Keratinocyte (primary cell): ENCODE measurements around the gene FHDC1. TPM values are rescaled to one million over a fixed set of nuclear protein-coding genes. Genes with fewer than 3 reads are reported as not detected.

Experiments used
- DNase-seq: peaks from one replicate; pipeline ENCODE4 v3.0.0-alpha.2; 2011; ENCODE audit warnings: low read depth, missing footprints, low spot score
- FAIRE-seq: peaks from 2 replicates; lab custom pipeline; 2011; peaks lifted over from hg19 to GRCh38; lab: Jason Lieb, UNC
- H2AFZ ChIP-seq: 2 replicates; pipeline ENCODE4 v1.6.0; 2012; ENCODE audit warnings: low read length, control low read depth, inconsistent platforms; ENCODE audit not compliant: control insufficient read depth
- H3K27ac ChIP-seq: 2 replicates; pipeline ENCODE4 v1.5.1; 2011; ENCODE audit warnings: low read length; ENCODE audit not compliant: control insufficient read depth, insufficient read depth
- H3K27me3 ChIP-seq: 3 replicates; pipeline ENCODE4 v1.6.0; 2011; ENCODE audit warnings: low read length; ENCODE audit not compliant: control insufficient read depth, insufficient read depth; ENCODE audit errors: extremely low read depth
- H3K36me3 ChIP-seq, 2 experiments: 2 replicates in 1 of 2; 3 replicates in 1 of 2; pipeline ENCODE4 v1.5.1; 2011; ENCODE audit warnings: low read length in 2 of 2, mild to moderate bottlenecking in 1 of 2; ENCODE audit not compliant: control insufficient read depth in 2 of 2, insufficient read depth in 2 of 2; ENCODE audit errors: extremely low read depth in 1 of 2
- H3K4me1 ChIP-seq: 3 replicates; pipeline ENCODE4 v1.5.1; 2011; ENCODE audit warnings: low read length; ENCODE audit not compliant: control insufficient read depth, insufficient read depth; ENCODE audit errors: extremely low read depth
- H3K4me2 ChIP-seq: 3 replicates; pipeline ENCODE4 v1.6.0; 2011; ENCODE audit warnings: low read depth, low read length; ENCODE audit not compliant: control insufficient read depth, insufficient read depth; ENCODE audit errors: extremely low read depth
- H3K4me3 ChIP-seq, 3 experiments: fragments of 200-600 bp in 1 of 3; sonication (generic) in 1 of 3; 2 replicates in 2 of 3; 3 replicates in 1 of 3; pipeline ENCODE4 v1.5.1; 2011 to 2016; ENCODE audit warnings: low read length in 3 of 3, mild to moderate bottlenecking in 3 of 3, control low read depth in 2 of 3, inconsistent platforms in 1 of 3, low read depth in 1 of 3, mixed read lengths in 1 of 3, mixed run types in 1 of 3, moderate library complexity in 1 of 3; ENCODE audit not compliant: control insufficient read depth in 2 of 3, insufficient read depth in 2 of 3; ENCODE audit errors: extremely low read depth in 1 of 3
- H3K79me2 ChIP-seq: 2 replicates; pipeline ENCODE4 v1.6.0; 2012; ENCODE audit warnings: low read length; ENCODE audit not compliant: control insufficient read depth, insufficient read depth
- H3K9ac ChIP-seq: 3 replicates; pipeline ENCODE4 v1.6.0; 2011; ENCODE audit warnings: low read length; ENCODE audit not compliant: control insufficient read depth, insufficient read depth; ENCODE audit errors: extremely low read depth
- H3K9me1 ChIP-seq: 3 replicates; pipeline ENCODE4 v1.6.0; 2011; ENCODE audit warnings: low read length; ENCODE audit not compliant: control insufficient read depth, insufficient read depth; ENCODE audit errors: extremely low read depth
- H3K9me3 ChIP-seq: 2 replicates; pipeline ENCODE4 v1.5.1; 2012; ENCODE audit warnings: low read depth, low read length; ENCODE audit not compliant: control insufficient read depth
- H4K20me1 ChIP-seq: 3 replicates; pipeline ENCODE4 v1.6.0; 2011; ENCODE audit warnings: low read length; ENCODE audit not compliant: control insufficient read depth, insufficient read depth; ENCODE audit errors: extremely low read depth
- CTCF ChIP-seq, 3 experiments: IDR thresholded peaks in 1 of 3; conservative IDR thresholded peaks in 1 of 3; optimal IDR thresholded peaks in 1 of 3; 2 replicates in 2 of 3; 3 replicates in 1 of 3; pipeline versions ENCODE3 to v1.5.1; 2011; ENCODE audit warnings: low read length in 3 of 3, mild to moderate bottlenecking in 3 of 3, moderate library complexity in 2 of 3, control low read depth in 1 of 3, inconsistent platforms in 1 of 3; ENCODE audit not compliant: insufficient read depth in 2 of 3; ENCODE audit errors: extremely low read depth in 1 of 3
- EZH2 ChIP-seq: IDR thresholded peaks from one replicate; pipeline ENCODE4 v1.6.1; 2012; ENCODE audit warnings: inconsistent platforms, mild to moderate bottlenecking, low read length, moderate library complexity
- dilution Hi-C: fragments of 300-500 bp; cut with MboI; formaldehyde crosslinking; loops from one replicate; pipeline ENCODE4 v1.7.0; 2020; ENCODE audit warnings: low sequenced_read_pairs; ENCODE audit not compliant: extremely low pct_ligation_motif_present
- polyA plus RNA-seq, 5 experiments: library from polyadenylated mRNA; depleted of rRNA in 3 of 5; stranded (reverse) in 3 of 5; stranded (forward) in 1 of 5; unstranded in 1 of 5; fragments of >200 nt; gene quantifications; 1 replicate in 1 of 5; 2 replicates in 3 of 5; 3 replicates in 1 of 5; pipeline versions ENCODE4 v1.2.1 to v1.2.3, GENCODE V29; 2011 to 2012; ENCODE audit warnings: missing spikeins in 2 of 5, low read depth in 1 of 5, low replicate concordance in 1 of 5

The FHDC1 gene
- polyA plus RNA-seq, 1 donor (not counting 4 experiments of a cell fraction or from before 2014, with no cell fraction given), result 1.6 TPM

- H3K4me3 ChIP-seq, result no peak overlapping the region
- H2AFZ ChIP-seq, result no peak overlapping the region
- H3K27ac ChIP-seq, result peak overlapping the region; percentile 43
- FAIRE-seq (peak; percentile 98), DNase-seq (no peak)
- no peaks in the 10 kb centered on the region for H3K9me3 ChIP-seq
- no peaks in the 10 kb centered on the region for H3K27me3 ChIP-seq
- dilution Hi-C loops, result no loop called here
- H4K20me1 ChIP-seq, result no peaks in the 10 kb centered on the region
- no peak overlapping the region for H3K4me2 ChIP-seq
- H3K9me1 ChIP-seq, result no peaks in the 10 kb centered on the region
- TF ChIP-seq EZH2 (no peak), CTCF (optimal IDR thresholded peaks at IDR 0.05 in 1 of 3, IDR thresholded peaks at IDR 0.05 in 1 of 3, conservative IDR thresholded peaks at IDR 0.05 in 1 of 3; ENCODE audit: extremely low read depth in 1 of 3, insufficient read depth in 2 of 3, low read length in 3 of 3) (no peak)
- peak overlapping the region; percentile 24 for H3K9ac ChIP-seq
- no peaks in the 10 kb centered on the region for H3K36me3 ChIP-seq
- peaks cover 47% of the 10 kb centered on the region for H3K4me1 ChIP-seq
- no peaks in the 10 kb centered on the region for H3K79me2 ChIP-seq
Observed at GRCh38 chr4:152981278-152981677, 45.2 kb downstream of the FHDC1 start.

GRCh38 chr4:152981842-152982241, 45.7 kb downstream of the FHDC1 start:
- peaks cover 47% of the 10 kb centered on the region for H3K4me1 ChIP-seq

More at GRCh38 chr4:152981842-152982241, 45.7 kb downstream of the FHDC1 start:
- FAIRE-seq, result no peak
- no peak for DNase-seq
- H3K79me2 ChIP-seq, result no peaks in the 10 kb centered on the region
- no peak overlapping the region for H3K4me3 ChIP-seq
- dilution Hi-C loops, result no loop called here
- H3K27ac ChIP-seq, result peak overlapping the region; percentile 43
- no peaks in the 10 kb centered on the region for H3K9me3 ChIP-seq
- no peak overlapping the region for H3K4me2 ChIP-seq
- H3K9me1 ChIP-seq, result no peaks in the 10 kb centered on the region
- H3K9ac ChIP-seq, result no peak overlapping the region
- no peak overlapping the region for H2AFZ ChIP-seq
- no peaks in the 10 kb centered on the region for H4K20me1 ChIP-seq
- TF ChIP-seq CTCF (optimal IDR thresholded peaks at IDR 0.05 in 1 of 3, IDR thresholded peaks at IDR 0.05 in 1 of 3, conservative IDR thresholded peaks at IDR 0.05 in 1 of 3; ENCODE audit: extremely low read depth in 1 of 3, insufficient read depth in 2 of 3, low read length in 3 of 3) (no peak), EZH2 (no peak)
- no peaks in the 10 kb centered on the region for H3K27me3 ChIP-seq
- H3K36me3 ChIP-seq, result no peaks in the 10 kb centered on the region
